Kasumi-1 (cell line): ENCODE results near the gene MXD3.
"Not testable (repeated sequence)": the region's sequence is repeated elsewhere in the genome, so short reads cannot be mapped to it uniquely, and the experiment has no call there.

Experiments
- DNase-seq, 2 experiments: peaks; one replicate each; lab custom pipeline; 2025; lab: John Stamatoyannopoulos, UW

MXD3 gene

GRCh38 chr5:177319913-177320588, 8.4 kb upstream of the MXD3 start:
- DNase-seq = no peak

- DNase-seq = peak; percentile 79 to 86
Measured at GRCh38 chr5:177317959-177318377, 6.3 kb upstream of the MXD3 start.

GRCh38 chr5:177316005-177316404, 4.3 kb upstream of the MXD3 start:
- no peak for DNase-seq

- no peak for DNase-seq
Measured at GRCh38 chr5:177315411-177315810, 3.7 kb upstream of the MXD3 start.

- no peak for DNase-seq
Measured at GRCh38 chr5:177314376-177315342, 3.0 kb upstream of the MXD3 start.

GRCh38 chr5:177313561-177314259, 2.0 kb upstream of the MXD3 start:
- DNase-seq = no peak

GRCh38 chr5:177312649-177313181, 1.0 kb upstream of the MXD3 start:
- peak in 1 of 2 experiments; percentile 78 for DNase-seq

GRCh38 chr5:177311392-177311722, 341 bp downstream of the MXD3 start:
- no peak for DNase-seq

- DNase-seq = peak; percentile 90 to 91
Measured at GRCh38 chr5:177310757-177311391, 824 bp downstream of the MXD3 start.

GRCh38 chr5:177310332-177310731, 1.4 kb downstream of the MXD3 start:
- DNase-seq = no peak

- peak; percentile 27 to 30 for DNase-seq
Measured at GRCh38 chr5:177309351-177310191, 2.1 kb downstream of the MXD3 start.

GRCh38 chr5:177308740-177309139, 3.0 kb downstream of the MXD3 start:
- no peak for DNase-seq

- DNase-seq = peak in 1 of 2 experiments; percentile 20
Measured at GRCh38 chr5:177307544-177308363, 3.9 kb downstream of the MXD3 start.

- DNase-seq = peak; percentile 95 to 96
Measured at GRCh38 chr5:177306674-177307543, 4.8 kb downstream of the MXD3 start.

GRCh38 chr5:177306103-177306640, 5.5 kb downstream of the MXD3 start:
- not testable (repeated sequence) for DNase-seq

GRCh38 chr5:177304392-177305119, 7.1 kb downstream of the MXD3 start:
- no peak for DNase-seq

GRCh38 chr5:177303925-177304391, 7.7 kb downstream of the MXD3 start:
- no peak for DNase-seq
